ENCODE results near the gene ASTN2.

ASTN2 gene

GRCh38 chr9:117184173-117184572 lies 230.7 kb downstream of the ASTN2 start:
- DNase-seq (ENCODE audit: extremely low spot score), result no peak
- no peak for TF ChIP-seq CTCF (IDR thresholded peaks at IDR 0.05; ENCODE audit: control extremely low read depth, extremely low read depth, low read depth, missing control alignments)
- ChIA-PET POLR2A (no interaction called here), CTCF (no interaction called here)

GRCh38 chr9:117182046-117182445 lies 232.8 kb downstream of the ASTN2 start:
- CTCF ChIA-PET, result interaction anchor here (1.3 kb wide), 1 partner anchor 21 kb away, joined by 4 read pairs; no protein-coding TSS in a partner anchor
- TF ChIP-seq CTCF (IDR thresholded peaks at IDR 0.05; ENCODE audit: control extremely low read depth, extremely low read depth, low read depth, missing control alignments), result no peak
- POLR2A ChIA-PET, result no interaction called here
- DNase-seq (ENCODE audit: extremely low spot score), result no peak

GRCh38 chr9:117180896-117181445 lies 233.9 kb downstream of the ASTN2 start:
- DNase-seq (ENCODE audit: extremely low spot score), result no peak
- no peak for TF ChIP-seq CTCF (IDR thresholded peaks at IDR 0.05; ENCODE audit: control extremely low read depth, extremely low read depth, low read depth, missing control alignments)
- ChIA-PET CTCF (interaction anchor here (1.0 to 1.3 kb wide), 2 partner anchors 11 to 20 kb away, joined by 3 to 4 read pairs; no protein-coding TSS in a partner anchor), POLR2A (no interaction called here)

- no peak for DNase-seq (ENCODE audit: extremely low spot score)
- no peak for TF ChIP-seq CTCF (IDR thresholded peaks at IDR 0.05; ENCODE audit: control extremely low read depth, extremely low read depth, low read depth, missing control alignments)
- ChIA-PET POLR2A (no interaction called here), CTCF (no interaction called here)
Observed at GRCh38 chr9:117178596-117179375, 236.1 kb downstream of the ASTN2 start.

- ChIA-PET CTCF (no interaction called here), POLR2A (no interaction called here)
- no peak for TF ChIP-seq CTCF (IDR thresholded peaks at IDR 0.05; ENCODE audit: control extremely low read depth, extremely low read depth, low read depth, missing control alignments)
- no peak for DNase-seq (ENCODE audit: extremely low spot score)
Observed at GRCh38 chr9:117170567-117170966, 244.3 kb downstream of the ASTN2 start.

GRCh38 chr9:117169089-117169621 lies 245.7 kb downstream of the ASTN2 start:
- POLR2A ChIA-PET, result no interaction called here
- no peak for TF ChIP-seq CTCF (IDR thresholded peaks at IDR 0.05; ENCODE audit: control extremely low read depth, extremely low read depth, low read depth, missing control alignments)
- DNase-seq (ENCODE audit: extremely low spot score), result no peak
- CTCF ChIA-PET, result interaction anchor here (1.1 kb wide), 1 partner anchor 9 kb away, joined by 3 read pairs; no protein-coding TSS in a partner anchor

All from GM10248 (cell line).